PC-9 (cell line): ENCODE measurements around the gene BNIP3. TPM values are rescaled to one million over a fixed set of nuclear protein-coding genes. Genes with fewer than 3 reads are reported as not detected.

Source experiments
- BruUV-seq: library from RNA; stranded (reverse); fragments of 400-500 nt; replicated peaks from 2 replicates; lab custom pipeline; 2021; lab: Mats Ljungman, UMichigan
- CTCF ChIA-PET: fragments of 300-600 bp; sonication (Branson Sonifier 250); formaldehyde crosslinking; loops from one replicate; lab custom pipeline; 2022; ENCODE audit warnings: antibody characterized with exemption; lab: Charles Lee
- POLR2A ChIA-PET: fragments of 300-600 bp; sonication (Branson Sonifier 250); formaldehyde crosslinking; loops from one replicate; lab custom pipeline; 2022; ENCODE audit warnings: antibody characterized with exemption; ENCODE audit not compliant: unreplicated experiment; lab: Charles Lee
- DNase-seq, 2 experiments: peaks; one replicate each; pipeline versions ENCODE4 v3.0.0 to v3.0.0-alpha.2; 2015 to 2022; ENCODE audit warnings: mixed read lengths in 1 of 2
- H2AFZ ChIP-seq: fragments of 200-600 bp; sonication (generic); 2 replicates; pipeline ENCODE4 v1.8.1; 2017; ENCODE audit warnings: antibody characterized with exemption
- H3F3A ChIP-seq: fragments of 200-600 bp; sonication (generic); 2 replicates; pipeline ENCODE4 v1.8.1; 2017; ENCODE audit warnings: antibody characterized with exemption, mild to moderate bottlenecking, low read depth; ENCODE audit not compliant: insufficient read depth
- H3K27ac ChIP-seq: fragments of 200-600 bp; sonication (generic); 2 replicates; pipeline ENCODE4 v1.6.1; 2016; ENCODE audit warnings: mixed run types
- H3K27me3 ChIP-seq: fragments of 200-600 bp; sonication (generic); 2 replicates; pipeline ENCODE4 v1.6.1; 2016; ENCODE audit warnings: low read depth, mixed run types; ENCODE audit not compliant: insufficient read depth
- H3K36me3 ChIP-seq: fragments of 200-600 bp; sonication (generic); 2 replicates; pipeline ENCODE4 v1.6.1; 2016; ENCODE audit warnings: low read depth, mixed run types
- H3K4me1 ChIP-seq: fragments of 200-600 bp; sonication (generic); replicated peaks from 2 replicates; pipeline ENCODE4 v1.6.1; 2016; ENCODE audit warnings: mixed run types; ENCODE audit not compliant: insufficient read depth
- H3K4me2 ChIP-seq: fragments of 200-600 bp; sonication (generic); 2 replicates; pipeline ENCODE4 v1.6.1; 2017; ENCODE audit warnings: mixed run types
- H3K4me3 ChIP-seq: fragments of 200-600 bp; sonication (generic); 2 replicates; pipeline ENCODE4 v1.6.1; 2016; ENCODE audit warnings: mixed run types
- H3K79me2 ChIP-seq: fragments of 200-600 bp; sonication (generic); 2 replicates; pipeline ENCODE4 v1.6.1; 2017; ENCODE audit warnings: low read depth, mixed run types
- H3K9me2 ChIP-seq: fragments of 200-600 bp; sonication (generic); 2 replicates; pipeline ENCODE4 v1.8.1; 2017; ENCODE audit warnings: mild to moderate bottlenecking; ENCODE audit not compliant: insufficient read depth
- H3K9me3 ChIP-seq: fragments of 200-600 bp; sonication (generic); 2 replicates; pipeline ENCODE4 v1.8.1; 2016; ENCODE audit warnings: low read depth; ENCODE audit not compliant: insufficient read depth
- H4K20me1 ChIP-seq: fragments of 200-600 bp; sonication (generic); 2 replicates; pipeline ENCODE4 v1.8.1; 2017; ENCODE audit not compliant: insufficient read depth
- EZH2 ChIP-seq: fragments of 200-600 bp; sonication (generic); IDR thresholded peaks from 2 replicates; pipeline ENCODE4 v1.8.0; 2017; ENCODE audit warnings: antibody characterized with exemption, low read depth
- intact Hi-C: fragments of 100-400 bp; cut with micrococcal nuclease; formaldehyde crosslinking; loops from one replicate; pipeline ENCODE4 v1.10.0; 2022; ENCODE audit not compliant: unreplicated experiment
- total RNA-seq: library from RNA; stranded (reverse); gene quantifications from 2 replicates; pipeline ENCODE4 v1.2.3, GENCODE V29; 2021
- TF ChIP-seq, protein P1 (sequence below): fragments of 200-600 bp; sonication (generic); conservative IDR thresholded peaks from 2 replicates; pipeline ENCODE4 v1.6.1; 2017; ENCODE audit warnings: mixed run types, antibody characterized with exemption, mild to moderate bottlenecking, moderate library complexity

Gene BNIP3
- total RNA-seq, 1 experiment from 2014 or later = 21.0 TPM

DNA sequence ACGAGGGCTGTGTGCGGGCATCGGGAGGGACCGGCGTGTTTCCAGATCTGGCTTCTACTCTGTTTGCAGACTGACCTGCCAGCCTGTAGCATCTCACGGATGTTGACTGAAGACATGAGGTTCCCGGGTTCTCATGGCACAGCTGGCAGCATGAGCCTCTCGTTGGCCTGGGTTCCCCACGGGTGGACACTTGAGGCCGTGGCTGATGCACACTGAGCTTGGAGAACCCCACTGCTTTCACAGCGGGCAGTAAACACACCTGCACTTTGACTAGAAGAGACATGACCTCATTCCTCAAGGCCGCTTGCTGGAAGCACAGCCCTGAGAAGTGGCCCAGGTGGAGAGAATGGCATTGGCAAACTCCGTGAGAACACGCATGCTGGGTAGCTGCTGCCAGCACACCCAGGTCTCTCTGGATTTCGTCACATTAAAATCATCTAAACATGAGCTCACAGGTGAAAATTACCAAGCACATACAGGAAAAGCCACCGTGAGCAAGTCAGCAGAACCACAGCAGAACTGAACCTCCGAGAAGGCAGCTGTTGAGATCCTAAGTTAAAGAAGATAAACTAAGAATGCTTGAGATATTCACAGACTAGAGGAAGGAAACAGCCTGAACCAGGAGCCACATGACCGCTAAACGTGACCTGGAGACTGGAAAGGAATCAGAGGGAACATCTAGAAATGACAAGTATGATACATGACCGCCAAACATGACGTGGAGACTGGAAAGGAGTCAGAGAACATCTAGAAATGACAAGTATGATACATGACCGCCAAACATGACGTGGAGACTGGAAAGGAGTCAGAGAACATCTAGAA lies 32.5 kb downstream of the BNIP3 start:
- intact Hi-C loops = loop anchor here (5.0 kb wide), 2 partner anchors 47 to 62 kb away; partner anchors contain the start of gene PPP2R2D
- CTCF ChIA-PET = no interaction called here
- H3K27me3 ChIP-seq = no peaks in the 10 kb centered on the region
- no peaks in the 10 kb centered on the region for H4K20me1 ChIP-seq
- DNase-seq = no peak
- BruUV-seq = no TSS peak
- no peak overlapping the region for H3K27ac ChIP-seq
- H3K36me3 ChIP-seq = no peaks in the 10 kb centered on the region
- POLR2A ChIA-PET = no interaction called here
- H3K9me2 ChIP-seq = no peaks in the 10 kb centered on the region
- H3K4me3 ChIP-seq = no peak overlapping the region
- TF ChIP-seq EZH2 = no peak
- TF ChIP-seq, protein P1, sequence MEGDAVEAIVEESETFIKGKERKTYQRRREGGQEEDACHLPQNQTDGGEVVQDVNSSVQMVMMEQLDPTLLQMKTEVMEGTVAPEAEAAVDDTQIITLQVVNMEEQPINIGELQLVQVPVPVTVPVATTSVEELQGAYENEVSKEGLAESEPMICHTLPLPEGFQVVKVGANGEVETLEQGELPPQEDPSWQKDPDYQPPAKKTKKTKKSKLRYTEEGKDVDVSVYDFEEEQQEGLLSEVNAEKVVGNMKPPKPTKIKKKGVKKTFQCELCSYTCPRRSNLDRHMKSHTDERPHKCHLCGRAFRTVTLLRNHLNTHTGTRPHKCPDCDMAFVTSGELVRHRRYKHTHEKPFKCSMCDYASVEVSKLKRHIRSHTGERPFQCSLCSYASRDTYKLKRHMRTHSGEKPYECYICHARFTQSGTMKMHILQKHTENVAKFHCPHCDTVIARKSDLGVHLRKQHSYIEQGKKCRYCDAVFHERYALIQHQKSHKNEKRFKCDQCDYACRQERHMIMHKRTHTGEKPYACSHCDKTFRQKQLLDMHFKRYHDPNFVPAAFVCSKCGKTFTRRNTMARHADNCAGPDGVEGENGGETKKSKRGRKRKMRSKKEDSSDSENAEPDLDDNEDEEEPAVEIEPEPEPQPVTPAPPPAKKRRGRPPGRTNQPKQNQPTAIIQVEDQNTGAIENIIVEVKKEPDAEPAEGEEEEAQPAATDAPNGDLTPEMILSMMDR = no peak
- no peaks in the 10 kb centered on the region for H3K79me2 ChIP-seq
- H3F3A ChIP-seq = no peaks in the 10 kb centered on the region
- no peaks in the 10 kb centered on the region for H3K9me3 ChIP-seq
- no peak overlapping the region for H3K4me2 ChIP-seq
- H3K4me1 ChIP-seq = no peaks in the 10 kb centered on the region
- H2AFZ ChIP-seq = no peak overlapping the region

GRCh38 chr10:131948501-131948900 lies 33.2 kb downstream of the BNIP3 start:
- no peaks in the 10 kb centered on the region for H3K79me2 ChIP-seq
- no peaks in the 10 kb centered on the region for H3K9me2 ChIP-seq
- BruUV-seq = TSS peak; percentile 5
- DNase-seq = no peak
- CTCF ChIA-PET = no interaction called here
- POLR2A ChIA-PET = no interaction called here
- intact Hi-C loops = loop anchor here (5.0 kb wide), 2 partner anchors 46 to 61 kb away; partner anchors contain the start of gene PPP2R2D
- TF ChIP-seq EZH2 = no peak
- TF ChIP-seq, protein P1 = no peak
- no peaks in the 10 kb centered on the region for H3K9me3 ChIP-seq
- no peak overlapping the region for H3K4me2 ChIP-seq
- H3F3A ChIP-seq = no peaks in the 10 kb centered on the region
- H2AFZ ChIP-seq = no peak overlapping the region
- no peak overlapping the region for H3K4me3 ChIP-seq
- no peaks in the 10 kb centered on the region for H3K4me1 ChIP-seq
- H3K27ac ChIP-seq = no peak overlapping the region
- no peaks in the 10 kb centered on the region for H4K20me1 ChIP-seq
- no peaks in the 10 kb centered on the region for H3K36me3 ChIP-seq
- no peaks in the 10 kb centered on the region for H3K27me3 ChIP-seq

GRCh38 chr10:131947631-131948347 lies 33.9 kb downstream of the BNIP3 start:
- Histone ChIP-seq H4K20me1 (no peaks in the 10 kb centered on the region), H3K36me3 (no peaks in the 10 kb centered on the region), H3K4me3 (no peak overlapping the region), H3K27me3 (no peaks in the 10 kb centered on the region), H3K9me3 (no peaks in the 10 kb centered on the region), H3K79me2 (no peaks in the 10 kb centered on the region), H3F3A (no peaks in the 10 kb centered on the region), H2AFZ (no peak overlapping the region), H3K4me1 (no peaks in the 10 kb centered on the region), H3K9me2 (no peaks in the 10 kb centered on the region), H3K27ac (no peak overlapping the region), H3K4me2 (no peak overlapping the region)
- no peak for TF ChIP-seq EZH2
- TF ChIP-seq, protein P1 = no peak
- intact Hi-C loops = loop anchor here (5.0 kb wide), 2 partner anchors 45 to 60 kb away; partner anchors contain the start of gene PPP2R2D
- TSS peak; percentile 39 for BruUV-seq
- POLR2A ChIA-PET = no interaction called here
- CTCF ChIA-PET = no interaction called here
- peak in 1 of 2 experiments; percentile 48 for DNase-seq
